Esophagus squamous epithelium (tissue), 5 donors: Measurements from ENCODE around the gene WFDC11. TPM values are rescaled to one million over a fixed set of nuclear protein-coding genes. Genes with fewer than 3 reads are reported as not detected.

ENCODE experiments used
- DNase-seq: peaks from one replicate; lab custom pipeline; 2025; lab: John Stamatoyannopoulos, UW
- H3K27ac ChIP-seq, 4 donors: fragments of 200-600 bp; sonication (generic); one replicate each; pipeline ENCODE4 v1.5.1; 2016 to 2019; ENCODE audit warnings: mild to moderate bottlenecking in 1 of 4
- H3K27me3 ChIP-seq, 4 donors: fragments of 200-600 bp; sonication (generic); 1 replicate in 3 of 4; 2 replicates in 1 of 4; pipeline versions ENCODE4 v1.5.1 to v1.6.0; 2017 to 2021; ENCODE audit warnings: antibody characterized with exemption in 1 of 4
- H3K36me3 ChIP-seq, 3 donors: fragments of 200-600 bp; sonication (generic); one replicate each; pipeline ENCODE4 v1.5.1; 2016 to 2019
- H3K4me1 ChIP-seq, 3 donors: fragments of 200-600 bp; sonication (generic); one replicate each; pipeline ENCODE4 v1.5.1; 2017 to 2019
- H3K4me3 ChIP-seq, 4 donors: fragments of 200-600 bp; sonication (generic); 1 replicate in 3 of 4; 2 replicates in 1 of 4; pipeline ENCODE4 v1.5.1; 2016 to 2019; ENCODE audit warnings: mild to moderate bottlenecking in 2 of 4, moderate library complexity in 1 of 4
- H3K9me3 ChIP-seq, 3 donors: fragments of 200-600 bp; sonication (generic); one replicate each; pipeline ENCODE4 v1.5.1; 2016 to 2019
- POLR2A ChIP-seq, 4 donors: fragments of 450-650 bp; IDR thresholded peaks; one replicate each; pipeline ENCODE4 v1.6.1; 2017; ENCODE audit warnings: antibody characterized with exemption in 4 of 4, mild to moderate bottlenecking in 4 of 4, moderate library complexity in 3 of 4
- WGBS, 2 donors: methylation state at CpG; one replicate each; pipeline ENCODE4 v1.1.5; 2018; 5-methylcytosine and 5-hydroxymethylcytosine counted together
- intact Hi-C: fragments of 100-400 bp; cut with DNase I; formaldehyde crosslinking; loops from one replicate; pipeline ENCODE4 v1.15.0; 2022
- small RNA-seq, 4 donors: library from RNA; depleted of rRNA; stranded (forward); fragments of <200 nt; gene quantifications; one replicate each; pipeline ENCODE3, GENCODE V24; 2016
- total RNA-seq, 4 donors: library from RNA; depleted of rRNA; stranded (reverse); fragments of >200 nt; gene quantifications; one replicate each; pipeline ENCODE4 v1.1.0, GENCODE V29; 2016
- TF ChIP-seq, protein P1 (sequence below), 6 experiments: fragments of 450-650 bp in 4 of 6; fragments of 200-600 bp in 2 of 6; sonication (generic) in 2 of 6; IDR thresholded peaks; one replicate each; pipeline ENCODE4 v1.5.1; 2016 to 2019; ENCODE audit warnings: antibody characterized with exemption in 6 of 6, mild to moderate bottlenecking in 4 of 6, moderate library complexity in 4 of 6
- donor health status: DM: yes; HTN: yes; CAD: no.

The WFDC11 gene
- total RNA-seq, 4 donors from 2014 or later, result not detected

DNA sequence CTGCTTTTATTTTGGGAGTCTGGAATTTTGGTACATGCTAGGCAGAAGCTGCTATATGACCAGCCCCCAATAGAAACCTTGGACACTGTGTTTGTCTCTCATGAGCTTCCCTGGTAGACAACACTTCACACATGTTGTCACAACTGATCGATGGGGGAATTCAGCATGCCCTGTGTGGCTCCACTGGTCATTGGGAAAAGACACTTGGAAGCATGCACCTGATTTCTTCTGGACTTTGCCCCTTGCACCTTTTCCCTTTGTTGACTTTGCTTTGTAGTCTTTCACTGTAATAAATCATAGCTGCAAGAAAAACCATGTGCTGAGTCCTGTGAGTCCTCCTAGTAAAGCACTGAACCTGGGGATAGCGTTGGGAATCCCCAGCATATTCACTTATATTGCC, 48.4 kb downstream of the WFDC11 start:
- H3K27ac ChIP-seq, result no peak overlapping the region
- no peaks in the 10 kb centered on the region for H3K36me3 ChIP-seq
- no peaks in the 10 kb centered on the region for H3K27me3 ChIP-seq
- H3K9me3 ChIP-seq, result no peaks in the 10 kb centered on the region
- DNase-seq, result no peak
- 47 to 58% methylated on average over 2 of the region's 2 CpGs for WGBS, 2 donors
- no peaks in the 10 kb centered on the region for H3K4me1 ChIP-seq
- no peak overlapping the region for H3K4me3 ChIP-seq
- TF ChIP-seq, protein P1, sequence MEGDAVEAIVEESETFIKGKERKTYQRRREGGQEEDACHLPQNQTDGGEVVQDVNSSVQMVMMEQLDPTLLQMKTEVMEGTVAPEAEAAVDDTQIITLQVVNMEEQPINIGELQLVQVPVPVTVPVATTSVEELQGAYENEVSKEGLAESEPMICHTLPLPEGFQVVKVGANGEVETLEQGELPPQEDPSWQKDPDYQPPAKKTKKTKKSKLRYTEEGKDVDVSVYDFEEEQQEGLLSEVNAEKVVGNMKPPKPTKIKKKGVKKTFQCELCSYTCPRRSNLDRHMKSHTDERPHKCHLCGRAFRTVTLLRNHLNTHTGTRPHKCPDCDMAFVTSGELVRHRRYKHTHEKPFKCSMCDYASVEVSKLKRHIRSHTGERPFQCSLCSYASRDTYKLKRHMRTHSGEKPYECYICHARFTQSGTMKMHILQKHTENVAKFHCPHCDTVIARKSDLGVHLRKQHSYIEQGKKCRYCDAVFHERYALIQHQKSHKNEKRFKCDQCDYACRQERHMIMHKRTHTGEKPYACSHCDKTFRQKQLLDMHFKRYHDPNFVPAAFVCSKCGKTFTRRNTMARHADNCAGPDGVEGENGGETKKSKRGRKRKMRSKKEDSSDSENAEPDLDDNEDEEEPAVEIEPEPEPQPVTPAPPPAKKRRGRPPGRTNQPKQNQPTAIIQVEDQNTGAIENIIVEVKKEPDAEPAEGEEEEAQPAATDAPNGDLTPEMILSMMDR (IDR thresholded peaks at IDR 0.05), result no peak
- no peak for TF ChIP-seq POLR2A (IDR thresholded peaks at IDR 0.05)
- intact Hi-C loops, result no loop called here

DNA sequence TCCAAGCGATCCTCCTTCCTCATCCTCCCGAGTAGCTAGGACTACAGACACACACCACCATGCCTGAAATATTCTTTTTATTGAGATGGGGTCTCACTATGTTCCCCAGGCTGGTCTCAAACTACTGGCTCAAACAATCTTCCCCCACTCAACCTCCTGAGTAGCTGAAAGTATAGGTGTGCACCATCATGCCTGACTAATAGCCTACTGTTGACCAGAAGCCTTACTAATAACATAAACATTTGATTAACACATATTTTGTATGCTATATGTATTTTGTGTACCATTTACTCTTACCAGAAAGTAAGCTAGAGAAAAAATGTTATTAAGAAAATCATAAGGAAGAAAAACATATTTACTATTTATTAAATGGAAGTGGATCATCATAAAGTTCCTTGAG, 52.4 kb downstream of the WFDC11 start:
- intact Hi-C loops, result no loop called here
- H3K27me3 ChIP-seq, result peaks cover 0 to 15% (median 0%) of the 10 kb centered on the region in 4 donors
- 94% methylated on average over 2 of the region's 2 CpGs for WGBS, 2 donors

DNA sequence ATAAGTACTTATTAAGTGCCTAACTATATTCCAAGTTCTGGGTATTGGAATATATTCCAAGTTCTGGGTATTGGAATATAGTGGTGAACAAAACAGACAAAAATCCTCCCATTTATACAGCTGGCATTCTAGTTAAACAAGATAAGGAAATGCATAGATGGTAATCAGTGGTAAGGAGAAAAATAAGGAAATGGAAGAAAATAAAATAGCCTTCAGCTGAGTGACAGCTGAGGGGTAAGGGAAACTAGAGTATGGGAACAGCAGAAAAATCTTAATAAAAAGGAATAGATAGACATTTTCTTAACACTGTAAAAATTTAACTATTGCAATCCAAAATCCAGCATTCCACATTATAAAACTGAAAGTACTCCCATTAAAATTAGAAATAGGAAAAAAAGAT, 57.7 kb downstream of the WFDC11 start:
- TF ChIP-seq POLR2A (IDR thresholded peaks at IDR 0.05), result no peak
- Histone ChIP-seq H3K4me3 (no peak overlapping the region), H3K4me1 (no peaks in the 10 kb centered on the region), H3K9me3 (no peaks in the 10 kb centered on the region), H3K27me3 (peaks cover 0 to 28% (median 0%) of the 10 kb centered on the region in 4 donors), H3K27ac (no peak overlapping the region), H3K36me3 (no peaks in the 10 kb centered on the region)
- no peak for DNase-seq
- intact Hi-C loops, result no loop called here

More for the DNA sequence above, 52.4 kb downstream of the WFDC11 start:
- H3K36me3 ChIP-seq, result no peaks in the 10 kb centered on the region
- no peak overlapping the region for H3K4me3 ChIP-seq
- no peak for DNase-seq
- no peak for TF ChIP-seq POLR2A (IDR thresholded peaks at IDR 0.05)
- TF ChIP-seq, protein P1 (IDR thresholded peaks at IDR 0.05), result no peak
- H3K27ac ChIP-seq, result no peak overlapping the region
- H3K9me3 ChIP-seq, result no peaks in the 10 kb centered on the region
- H3K4me1 ChIP-seq, result no peaks in the 10 kb centered on the region

DNA sequence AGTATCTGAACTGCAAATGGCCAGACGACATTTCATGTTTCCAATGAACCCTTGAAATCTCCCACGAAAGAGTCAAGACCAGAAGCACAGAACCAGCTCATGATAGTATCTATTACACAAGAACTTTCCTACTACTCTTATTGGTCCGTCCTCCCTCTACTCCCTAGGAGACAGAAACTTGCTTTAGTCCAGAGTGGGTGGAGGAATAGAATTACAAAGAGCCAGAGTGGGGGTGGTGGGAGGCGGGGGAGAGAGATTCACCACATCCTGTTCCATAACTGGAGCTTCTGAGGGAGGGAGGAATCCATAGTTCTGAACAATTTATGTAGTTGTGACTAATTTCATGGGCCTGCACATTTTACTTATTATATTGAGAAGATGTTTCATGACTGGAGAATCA, 59.0 kb downstream of the WFDC11 start:
- intact Hi-C loops, result no loop called here
- no peak for DNase-seq
- Histone ChIP-seq H3K36me3 (no peaks in the 10 kb centered on the region), H3K27me3 (peaks cover 0 to 34% (median 0%) of the 10 kb centered on the region in 4 donors), H3K9me3 (peaks cover 0 to 7% (median 4%) of the 10 kb centered on the region in 3 donors), H3K4me3 (no peak overlapping the region), H3K27ac (no peak overlapping the region), H3K4me1 (no peaks in the 10 kb centered on the region)
- WGBS, 2 donors, result 64 to 69% methylated on average over 4 of the region's 4 CpGs
- TF ChIP-seq, protein P1 (IDR thresholded peaks at IDR 0.05), result no peak
- TF ChIP-seq POLR2A (IDR thresholded peaks at IDR 0.05), result no peak

DNA sequence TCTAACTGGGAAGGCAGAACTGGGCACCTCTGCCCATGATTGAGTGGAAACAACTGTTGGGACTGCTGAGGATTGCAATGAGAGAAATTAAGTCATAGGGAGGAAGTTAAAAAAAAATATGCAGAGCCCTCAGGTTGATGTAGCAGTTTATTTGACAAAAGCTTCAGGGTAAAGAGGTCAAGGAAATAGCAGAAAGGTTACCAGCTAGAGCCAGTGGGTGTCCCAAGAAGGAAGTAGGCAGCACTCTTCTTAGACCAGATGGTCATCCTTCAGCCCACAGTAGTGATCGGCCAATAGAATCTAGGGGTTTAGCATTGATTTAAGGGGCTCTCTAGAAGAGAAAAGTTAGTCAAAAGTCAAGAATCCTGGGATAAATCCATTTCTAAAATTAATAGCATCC, 62.2 kb downstream of the WFDC11 start:
- Histone ChIP-seq H3K9me3 (peaks cover 0 to 7% (median 4%) of the 10 kb centered on the region in 3 donors), H3K4me1 (no peaks in the 10 kb centered on the region), H3K36me3 (no peaks in the 10 kb centered on the region), H3K4me3 (no peak overlapping the region), H3K27ac (no peak overlapping the region), H3K27me3 (peaks cover 0 to 26% (median 0%) of the 10 kb centered on the region in 4 donors)
- no peak for TF ChIP-seq POLR2A (IDR thresholded peaks at IDR 0.05)
- TF ChIP-seq, protein P1 (IDR thresholded peaks at IDR 0.05), result no peak
- WGBS, 2 donors, result 92 to 93% methylated on average over 1 of the region's 1 CpG
- intact Hi-C loops, result no loop called here
- DNase-seq, result no peak

Small RNA genes lying within 50 kb of the gene (small RNA-seq; reads per million reads assigned to genes)
- 0 to 0.07 (median 0) reads per million in 4 donors for gene MIR3617

Other genes with a start within 250 kb of the WFDC11 start
- 10 to 100 TPM in 1 of 4 donors, under 1 TPM in 1, not detected in 2; 0.99 to 37.7 TPM for gene WFDC2, start 200.5 kb downstream of the WFDC11 start, total RNA-seq
- not detected for gene SPINT3, start 154.6 kb downstream of the WFDC11 start, total RNA-seq
- gene WFDC6, start 130.8 kb downstream of the WFDC11 start, total RNA-seq, result not detected
- not detected for gene EPPIN, start 122.8 kb downstream of the WFDC11 start, total RNA-seq
- not detected for gene WFDC8, start 91.0 kb downstream of the WFDC11 start, total RNA-seq
- not detected for gene WFDC10A, start 40.5 kb downstream of the WFDC11 start, total RNA-seq
- gene WFDC9, start 39.0 kb downstream of the WFDC11 start, total RNA-seq, result not detected
- gene WFDC13, start 31.8 kb upstream of the WFDC11 start, total RNA-seq, result not detected
- not detected for gene WFDC10B, start 34.8 kb upstream of the WFDC11 start, total RNA-seq
- not detected for gene SPINT4, start 52.1 kb upstream of the WFDC11 start, total RNA-seq
- gene WFDC3, start 121.6 kb upstream of the WFDC11 start, total RNA-seq, result 1 to 10 TPM in 1 of 4 donors, not detected in 3; 1.3 TPM
- gene DNTTIP1, start 121.7 kb upstream of the WFDC11 start, total RNA-seq, result 10 to 100 TPM; 13.9 to 23.1 (median 20.3) TPM
- gene UBE2C, start 142.4 kb upstream of the WFDC11 start, total RNA-seq, result 10 to 100 TPM; 17.4 to 54.4 (median 31.2) TPM
- 1 to 10 TPM in 1 of 4 donors, not detected in 3; 1.1 TPM for gene TNNC2, start 157.1 kb upstream of the WFDC11 start, total RNA-seq
- 10 to 100 TPM; 21.2 to 43.2 (median 37.4) TPM for gene SNX21, start 163.6 kb upstream of the WFDC11 start, total RNA-seq
- gene ACOT8, start 187.2 kb upstream of the WFDC11 start, total RNA-seq, result 10 to 100 TPM; 27.7 to 35.0 (median 31.1) TPM
- 1 to 10 TPM; 1.1 to 3.2 (median 2.5) TPM for gene ZSWIM3, start 187.4 kb upstream of the WFDC11 start, total RNA-seq
- gene ZSWIM1, start 211.0 kb upstream of the WFDC11 start, total RNA-seq, result 1 to 10 TPM; 6.6 to 8.8 (median 7.6) TPM
- gene SPATA25, start 217.4 kb upstream of the WFDC11 start, total RNA-seq, result 1 to 10 TPM in 2 of 4 donors, not detected in 2; 1.1 to 1.3 TPM
- 1 to 10 TPM; 4.1 to 6.5 (median 5.5) TPM for gene NEURL2, start 221.0 kb upstream of the WFDC11 start, total RNA-seq
- 10 to 100 TPM; 44.5 to 74.8 (median 56.8) TPM for gene CTSA, start 221.1 kb upstream of the WFDC11 start, total RNA-seq
- gene PLTP, start 241.9 kb upstream of the WFDC11 start, total RNA-seq, result 100 to 1,000 TPM in 2 of 4 donors, 10 to 100 TPM in 1, 1 to 10 TPM in 1; 5.9 to 248 (median 92.6) TPM